GM18520 (cell line): Measurements from ENCODE around the gene CFAP161.
"Not testable (repeated sequence)": the region's sequence is repeated elsewhere in the genome, so short reads cannot be mapped to it uniquely, and the experiment has no call there.

ENCODE experiments used
- ATAC-seq: cut with Tn5 transposase; IDR thresholded peaks from one replicate; pipeline ENCODE4 v1.9.1; 2021; ENCODE audit not compliant: unreplicated experiment

The CFAP161 gene

DNA sequence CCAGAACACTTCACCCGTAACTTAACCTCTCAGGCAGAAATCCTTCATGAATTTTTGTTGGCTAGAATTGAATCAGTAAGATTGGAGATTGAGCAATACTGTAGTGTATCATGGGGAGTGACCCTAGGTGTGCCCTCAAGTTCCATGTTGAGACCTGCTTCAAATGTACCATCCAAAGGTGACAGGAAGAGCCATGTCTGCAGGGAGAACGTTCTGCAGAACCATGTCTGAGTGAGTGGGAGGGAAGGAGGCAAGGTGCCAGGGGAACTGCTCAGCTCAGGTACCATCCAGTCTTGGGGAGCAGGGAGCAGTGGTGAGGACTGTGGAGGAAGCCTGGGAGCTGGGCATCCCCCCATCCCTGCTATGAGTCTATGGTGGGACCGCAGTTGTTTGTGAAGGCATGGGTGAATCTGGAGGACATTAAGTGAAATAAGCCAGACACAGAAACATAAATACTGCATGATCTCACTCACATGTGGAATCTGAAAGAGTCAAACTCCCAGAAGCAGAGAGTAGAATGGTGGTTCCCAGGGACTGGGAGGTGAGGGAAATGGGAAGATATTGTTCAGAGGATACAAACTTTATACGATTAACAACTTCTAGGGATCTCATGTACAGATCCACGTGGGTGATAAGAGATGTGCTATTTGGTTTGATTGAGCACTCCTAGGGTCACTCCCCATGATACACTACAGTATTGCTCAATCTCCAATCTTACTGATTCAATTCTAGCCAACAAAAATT, 23.3 kb downstream of the CFAP161 start:
- no peak for ATAC-seq

- ATAC-seq: no peak
Measured at GRCh38 chr15:81157939-81158223, 23.8 kb downstream of the CFAP161 start.

- ATAC-seq: not testable (repeated sequence)
Measured at GRCh38 chr15:81158561-81158960, 24.5 kb downstream of the CFAP161 start.

GRCh38 chr15:81160312-81161159, 26.5 kb downstream of the CFAP161 start:
- no peak for ATAC-seq

DNA sequence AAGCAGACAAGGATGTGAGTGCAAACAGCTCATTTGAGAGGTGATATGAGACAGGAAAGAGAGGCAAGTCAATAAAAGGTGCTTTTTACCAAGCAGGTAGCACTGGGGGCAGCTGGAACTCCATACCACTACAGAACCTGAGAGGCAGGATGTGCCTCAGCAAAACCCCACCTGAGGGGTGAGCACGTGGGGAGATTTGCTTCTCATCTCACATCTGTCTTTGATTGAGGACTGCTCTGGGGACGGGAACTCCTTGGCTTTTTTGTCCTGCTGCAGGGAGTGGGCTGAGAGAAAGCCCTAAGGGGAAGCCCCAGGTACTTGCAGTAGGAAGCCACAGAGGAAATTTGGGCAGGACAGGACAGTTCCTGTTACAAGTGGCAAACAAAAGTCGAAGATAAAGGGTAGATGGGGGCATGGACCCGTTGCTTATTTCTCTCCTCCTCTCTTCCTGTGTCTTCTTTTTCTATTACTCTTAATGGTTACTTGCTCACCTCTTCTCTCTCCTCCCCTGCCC, 27.1 kb downstream of the CFAP161 start:
- no peak for ATAC-seq

- ATAC-seq: no peak
Measured at GRCh38 chr15:81161851-81162250, 27.8 kb downstream of the CFAP161 start.

DNA sequence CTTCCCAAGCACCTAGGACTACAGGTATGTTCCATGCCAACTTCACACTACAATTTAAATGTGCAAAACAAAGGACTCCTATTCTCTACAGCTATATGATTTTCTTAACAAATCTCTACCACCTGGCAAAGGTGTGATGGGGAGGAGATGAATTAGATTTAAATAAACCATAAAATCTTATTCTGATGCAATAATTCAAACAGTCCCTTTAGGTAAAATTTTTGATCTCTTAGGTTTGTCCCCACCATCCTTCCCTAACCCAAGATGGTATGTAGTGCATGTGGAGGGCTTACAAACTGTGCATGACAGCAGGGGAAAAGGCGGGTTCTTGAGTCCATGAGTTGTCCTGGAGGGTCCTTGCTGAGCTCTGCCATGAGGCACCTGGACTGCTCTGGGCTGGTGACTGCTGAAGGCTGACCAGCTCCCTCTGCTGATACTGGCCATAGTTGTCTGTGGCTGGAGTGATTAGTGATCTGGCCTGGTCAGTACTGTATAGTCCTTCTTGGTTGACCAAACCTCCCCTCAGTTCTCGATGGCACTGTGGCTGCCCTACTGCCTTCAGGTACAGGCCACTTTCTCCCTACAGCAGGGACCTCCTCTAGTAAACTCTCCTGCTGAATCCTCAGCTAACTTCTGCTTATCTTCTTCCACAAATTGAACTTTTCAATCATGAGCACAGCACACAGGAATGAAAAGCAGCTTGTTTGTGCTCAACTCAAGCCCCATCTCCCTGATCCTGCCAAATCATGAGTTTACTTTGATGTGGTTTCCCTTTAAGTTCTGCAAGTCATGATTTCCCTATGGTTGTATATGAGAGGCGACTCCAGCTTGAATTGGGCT, 30.1 kb downstream of the CFAP161 start:
- no peak for ATAC-seq

DNA sequence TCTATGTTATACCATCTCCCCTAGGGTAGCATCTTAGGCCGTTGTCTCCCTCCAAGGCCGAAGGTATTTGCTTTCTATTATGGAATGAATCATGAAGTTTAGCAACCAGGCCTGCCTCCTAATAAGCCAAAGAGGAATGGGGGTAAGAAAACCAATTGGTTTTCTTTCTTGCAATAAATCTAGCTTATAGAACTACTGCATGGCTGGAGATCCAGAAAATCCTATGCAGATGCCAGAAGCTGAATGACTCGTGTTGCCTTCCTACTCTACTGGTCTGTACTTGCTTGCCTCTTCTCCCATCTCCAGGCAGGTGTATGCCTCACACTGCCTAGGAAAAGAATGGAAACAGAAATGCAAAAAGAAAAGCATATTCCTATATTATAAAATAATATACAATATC, 31.5 kb downstream of the CFAP161 start:
- ATAC-seq: no peak

DNA sequence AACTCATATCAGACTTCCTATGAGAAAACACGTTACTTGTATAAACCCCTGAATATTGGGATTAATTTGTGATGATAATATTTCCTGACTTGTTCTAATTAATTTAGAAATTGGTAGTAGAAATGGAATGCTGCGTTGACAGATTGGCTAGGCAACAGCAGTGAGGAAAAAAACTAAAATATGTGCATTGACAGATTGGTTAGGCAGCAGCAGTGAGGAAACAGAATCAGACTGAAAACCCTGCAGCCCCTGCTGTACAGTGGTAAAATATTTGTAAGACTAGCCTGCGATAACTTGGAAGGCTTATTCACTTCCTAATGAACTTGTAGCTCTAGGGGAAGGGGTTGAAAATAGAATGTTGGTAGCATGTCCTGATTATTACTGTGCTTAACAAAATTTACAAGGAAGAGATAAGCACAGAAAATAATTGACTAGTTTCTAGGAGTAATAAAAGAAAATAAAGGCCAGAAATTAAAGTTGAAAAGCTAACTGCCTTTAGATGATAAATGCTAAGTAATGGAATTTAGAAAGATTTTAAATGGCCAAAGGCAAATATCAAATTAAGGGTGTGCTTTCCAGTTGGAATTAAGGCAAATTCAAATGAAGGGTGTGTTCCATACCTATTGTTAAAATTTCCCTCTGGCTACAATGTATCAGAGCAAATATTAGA, 32.7 kb downstream of the CFAP161 start:
- no peak for ATAC-seq

DNA sequence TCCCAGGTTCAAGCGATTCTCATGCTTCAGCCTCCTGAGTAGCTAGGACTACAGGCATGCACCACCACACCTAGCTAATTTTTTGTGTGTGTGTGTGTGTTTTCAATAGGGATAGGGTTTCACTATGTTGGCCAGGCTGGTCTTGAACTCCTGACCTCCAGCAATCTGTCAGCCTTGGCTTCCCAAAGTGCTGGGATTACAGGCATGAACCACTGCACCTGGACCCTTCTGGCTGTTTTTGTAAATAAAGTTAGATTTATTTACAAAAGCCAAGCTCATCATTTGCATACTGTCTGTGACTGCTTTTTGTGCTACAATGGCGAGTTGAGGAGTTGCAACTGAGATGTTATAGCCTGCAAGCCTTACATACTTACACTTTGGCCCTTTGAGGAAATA, 34.1 kb downstream of the CFAP161 start:
- ATAC-seq: no peak

GRCh38 chr15:81168644-81169043, 34.6 kb downstream of the CFAP161 start:
- ATAC-seq: no peak

DNA sequence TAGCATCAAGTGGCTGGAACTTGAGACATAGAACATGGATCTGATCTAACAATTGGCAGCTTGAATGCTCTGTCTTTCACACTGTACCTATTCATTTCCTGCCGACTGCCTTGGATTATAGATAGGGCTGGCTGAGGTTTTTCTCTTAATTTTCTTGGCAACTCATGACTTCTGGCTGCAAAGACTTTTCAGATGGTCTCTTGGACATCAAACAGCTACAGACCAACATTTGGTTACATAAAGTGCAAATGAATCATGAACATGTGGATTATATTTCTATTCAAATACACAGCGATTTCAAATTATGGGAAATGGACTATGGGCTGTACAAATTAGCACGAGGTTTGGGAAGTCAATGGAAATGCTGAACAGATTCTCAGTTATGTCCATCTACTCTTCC, 36.4 kb downstream of the CFAP161 start:
- no peak for ATAC-seq

- ATAC-seq: no peak
Measured at GRCh38 chr15:81171286-81171685, 37.2 kb downstream of the CFAP161 start.

DNA sequence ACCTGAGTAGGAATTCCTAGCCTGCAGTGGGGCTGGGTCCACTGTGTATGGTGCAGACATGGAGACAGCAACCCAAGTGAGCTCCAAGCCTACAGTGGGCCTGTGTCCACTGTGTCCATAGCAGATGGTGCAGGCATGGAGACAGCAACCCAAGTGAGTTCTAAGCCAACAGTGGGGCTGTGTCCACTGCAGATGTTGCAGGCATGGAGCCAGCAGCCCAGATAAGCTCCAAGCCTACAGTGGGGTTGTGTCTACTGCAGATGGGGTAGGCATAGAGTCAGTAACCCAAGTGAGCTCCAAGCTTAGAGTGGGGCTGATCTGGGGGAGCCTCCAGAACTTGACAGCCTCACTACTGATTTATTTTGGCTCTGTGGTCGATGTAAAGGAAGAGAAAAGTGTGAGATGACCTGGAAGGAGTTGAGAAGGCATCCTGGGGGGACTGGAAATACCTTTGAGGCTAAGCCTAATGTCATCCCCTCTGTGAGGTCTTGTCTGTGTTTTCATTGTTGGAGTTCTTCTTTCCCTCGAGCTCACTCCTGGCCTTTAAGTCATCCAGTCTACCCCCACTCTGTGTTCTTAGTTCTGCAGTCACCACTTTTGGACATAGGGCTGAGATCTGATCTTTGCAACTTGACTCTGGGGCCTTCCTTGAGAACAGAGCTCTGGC, 40.2 kb downstream of the CFAP161 start:
- ATAC-seq: no peak

DNA sequence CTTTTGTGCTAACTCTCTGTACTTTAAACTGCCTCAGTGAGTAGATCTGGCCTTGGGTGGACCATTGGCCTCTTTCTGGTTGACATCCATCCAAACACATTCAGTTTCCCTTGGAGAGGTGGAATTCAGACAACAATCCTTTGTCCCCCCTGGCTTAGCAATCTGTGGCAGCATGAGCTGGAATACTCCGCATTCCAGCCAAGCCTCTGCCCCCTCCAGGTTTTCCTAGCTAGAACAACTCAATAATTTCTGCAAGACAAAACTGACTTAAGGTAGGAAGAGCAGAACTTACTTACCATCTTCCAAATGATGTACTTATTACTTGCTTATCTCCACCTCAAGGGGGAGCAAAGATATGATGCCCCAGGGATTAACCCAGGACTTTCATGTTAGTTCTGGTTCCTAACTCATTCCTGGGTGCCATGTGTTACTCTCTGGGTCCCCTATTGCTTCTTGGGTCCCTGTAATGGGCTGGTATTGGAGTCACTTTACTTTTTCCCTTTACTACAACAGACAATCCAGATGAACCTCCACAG, 40.8 kb downstream of the CFAP161 start:
- ATAC-seq: no peak

- ATAC-seq: no peak
Measured at GRCh38 chr15:81175496-81175895, 41.4 kb downstream of the CFAP161 start.

DNA sequence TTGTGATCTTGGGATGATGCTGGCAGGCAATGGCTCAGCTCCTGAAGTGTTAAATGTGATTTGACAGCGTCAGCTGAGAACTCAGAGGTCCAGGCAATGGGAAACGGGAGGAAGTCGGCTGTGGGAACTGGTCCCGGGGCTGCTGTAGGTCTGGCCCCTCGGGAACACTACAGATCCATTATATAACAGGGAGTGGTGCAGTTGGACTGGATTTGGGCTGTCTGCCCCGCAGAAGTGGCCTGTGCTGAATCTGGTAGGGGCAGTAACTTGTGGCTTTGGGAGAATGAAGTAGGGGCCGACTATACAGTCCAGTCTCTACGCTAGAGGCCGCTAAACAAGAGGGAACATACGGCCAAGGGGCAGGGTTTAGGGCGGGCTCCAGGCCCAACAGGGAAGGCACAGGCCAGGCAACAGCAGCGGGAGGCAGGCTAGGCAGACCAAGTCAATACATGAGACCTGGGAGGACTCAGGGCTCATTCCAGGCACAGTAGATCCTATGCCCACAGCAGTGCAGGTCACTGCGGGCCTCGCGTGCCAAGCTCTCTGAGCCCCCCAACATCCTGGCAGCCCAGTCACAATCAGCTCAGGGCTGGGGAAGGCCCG, 42.3 kb downstream of the CFAP161 start:
- no peak for ATAC-seq

- ATAC-seq: no peak
Measured at GRCh38 chr15:81178365-81178764, 44.3 kb downstream of the CFAP161 start.

GRCh38 chr15:81181220-81181619, 47.1 kb downstream of the CFAP161 start:
- no peak for ATAC-seq
